OCI-M1 (cell line): ENCODE measurements around the gene MRPL55.
A peak's percentile ranks its signal among the peaks of the same experiment; 100 is the strongest.

Experiments used
- DNase-seq: peaks from one replicate; lab custom pipeline; 2025; lab: John Stamatoyannopoulos, UW

MRPL55 gene

GRCh38 chr1:228147768-228148167 is 38.7 kb upstream of the MRPL55 start:
- no peak for DNase-seq

GRCh38 chr1:228147151-228147693 is 38.1 kb upstream of the MRPL55 start:
- DNase-seq = no peak

GRCh38 chr1:228146417-228147150 is 37.5 kb upstream of the MRPL55 start:
- DNase-seq = no peak

GRCh38 chr1:228145463-228146416 is 36.6 kb upstream of the MRPL55 start:
- no peak for DNase-seq

GRCh38 chr1:228144993-228145343 is 35.9 kb upstream of the MRPL55 start:
- no peak for DNase-seq

GRCh38 chr1:228144193-228144992 is 35.3 kb upstream of the MRPL55 start:
- no peak for DNase-seq

- DNase-seq = no peak
Observed at GRCh38 chr1:228143480-228144192, 34.5 kb upstream of the MRPL55 start.

- DNase-seq = no peak
Observed at GRCh38 chr1:228142701-228143136, 33.6 kb upstream of the MRPL55 start.

GRCh38 chr1:228142155-228142691 is 33.1 kb upstream of the MRPL55 start:
- no peak for DNase-seq

GRCh38 chr1:228141226-228142044 is 32.3 kb upstream of the MRPL55 start:
- peak; percentile 60 for DNase-seq

- no peak for DNase-seq
Observed at GRCh38 chr1:228140724-228141225, 31.7 kb upstream of the MRPL55 start.

- peak; percentile 100 for DNase-seq
Observed at GRCh38 chr1:228139931-228140723, 31.0 kb upstream of the MRPL55 start, which contains the start of gene GUK1. GUK1 (plus strand) TSS chr1:228140279; CDS start chr1:228140303, 24 bp downstream.

GRCh38 chr1:228139406-228139930 is 30.4 kb upstream of the MRPL55 start:
- no peak for DNase-seq

GRCh38 chr1:228136901-228137300 is 27.8 kb upstream of the MRPL55 start:
- no peak for DNase-seq

GRCh38 chr1:228134591-228134990 is 25.5 kb upstream of the MRPL55 start:
- no peak for DNase-seq

GRCh38 chr1:228131766-228132165 is 22.7 kb upstream of the MRPL55 start:
- no peak for DNase-seq

- DNase-seq = no peak
Observed at GRCh38 chr1:228125185-228125584, 16.1 kb upstream of the MRPL55 start.

GRCh38 chr1:228123505-228123904 is 14.4 kb upstream of the MRPL55 start:
- DNase-seq = no peak
